Hepatocyte (in vitro differentiated cells): Measurements from ENCODE around the gene ALOX5.
"Not testable (repeated sequence)": the region's sequence is repeated elsewhere in the genome, so short reads cannot be mapped to it uniquely, and the experiment has no call there.

ENCODE experiments used
- CTCF ChIP-seq: fragments of 200-600 bp; sonication (generic); IDR thresholded peaks from 2 replicates; pipeline ENCODE4 v1.5.1; 2016; ENCODE audit warnings: antibody characterized with exemption, mild to moderate bottlenecking; ENCODE audit not compliant: poor library complexity
- EZH2 ChIP-seq: fragments of 200-600 bp; sonication (generic); IDR thresholded peaks from 2 replicates; pipeline ENCODE4 v1.6.1; 2016; ENCODE audit warnings: antibody characterized with exemption, mild to moderate bottlenecking, borderline replicate concordance

GRCh38 chr10:45409347-45409746, 35.3 kb downstream of the ALOX5 start:
- TF ChIP-seq CTCF, EZH2: not testable (repeated sequence)
